GM08714 (cell line): ENCODE data around the gene DSTYK.

Experiments used
- H3K4me3 ChIP-seq: fragments of 200-500 bp; sonication (Bioruptor generic); 2 replicates; pipeline ENCODE4 v1.5.1; 2014; ENCODE audit warnings: mild to moderate bottlenecking, low read length, inconsistent platforms
- ZNF274 ChIP-seq: IDR thresholded peaks from 2 replicates; pipeline ENCODE4 v1.6.1; 2012; ENCODE audit warnings: mild to moderate bottlenecking, low read depth, low read length

Gene DSTYK

GRCh38 chr1:205211169-205211838 lies at the start of gene DSTYK:
DSTYK (minus strand) TSS chr1:205211702; CDS start chr1:205211535, 167 bp downstream.
- peak within 1 kb of the TSS; percentile 74 for H3K4me3 ChIP-seq
- no peak for TF ChIP-seq ZNF274

- no peak overlapping the region for H3K4me3 ChIP-seq
- no peak for TF ChIP-seq ZNF274
Measured at GRCh38 chr1:205259998-205260397, 48.5 kb upstream of the DSTYK start.

GRCh38 chr1:205259324-205259832 lies 47.9 kb upstream of the DSTYK start:
- H3K4me3 ChIP-seq = no peak overlapping the region
- no peak for TF ChIP-seq ZNF274

GRCh38 chr1:205258719-205259118 lies 47.2 kb upstream of the DSTYK start:
- no peak for TF ChIP-seq ZNF274

GRCh38 chr1:205258261-205258691 lies 46.8 kb upstream of the DSTYK start:
- no peak for TF ChIP-seq ZNF274

More at GRCh38 chr1:205258719-205259118, 47.2 kb upstream of the DSTYK start:
- no peak overlapping the region for H3K4me3 ChIP-seq

GRCh38 chr1:205257735-205258134 lies 46.2 kb upstream of the DSTYK start:
- no peak for TF ChIP-seq ZNF274
- no peak overlapping the region for H3K4me3 ChIP-seq

More at GRCh38 chr1:205258261-205258691, 46.8 kb upstream of the DSTYK start:
- H3K4me3 ChIP-seq = no peak overlapping the region

GRCh38 chr1:205256951-205257625 lies 45.6 kb upstream of the DSTYK start:
- TF ChIP-seq ZNF274 = no peak
- no peak overlapping the region for H3K4me3 ChIP-seq

GRCh38 chr1:205255941-205256780 lies 44.7 kb upstream of the DSTYK start:
- H3K4me3 ChIP-seq = no peak overlapping the region
- no peak for TF ChIP-seq ZNF274

GRCh38 chr1:205251576-205251975 lies 40.1 kb upstream of the DSTYK start:
- H3K4me3 ChIP-seq = no peak overlapping the region
- no peak for TF ChIP-seq ZNF274

- no peak overlapping the region for H3K4me3 ChIP-seq
- no peak for TF ChIP-seq ZNF274
Measured at GRCh38 chr1:205250699-205251098, 39.2 kb upstream of the DSTYK start.

- H3K4me3 ChIP-seq = no peak overlapping the region
- TF ChIP-seq ZNF274 = no peak
Measured at GRCh38 chr1:205249651-205250050, 38.1 kb upstream of the DSTYK start.

- H3K4me3 ChIP-seq = no peak overlapping the region
- TF ChIP-seq ZNF274 = no peak
Measured at GRCh38 chr1:205248793-205249601, 37.5 kb upstream of the DSTYK start.

- no peak overlapping the region for H3K4me3 ChIP-seq
- no peak for TF ChIP-seq ZNF274
Measured at GRCh38 chr1:205247130-205247921, 35.8 kb upstream of the DSTYK start.
